NCI-H146 treated with DMSO at 0.1 percent for 48 hours (cell line): Measurements from ENCODE around the gene C5AR1.
"Not testable (repeated sequence)": the region's sequence is repeated elsewhere in the genome, so short reads cannot be mapped to it uniquely, and the experiment has no call there.

ENCODE experiments used
- DNase-seq: peaks from one replicate; lab custom pipeline; 2025; ENCODE audit not compliant: unreplicated experiment; lab: John Stamatoyannopoulos, UW

The C5AR1 gene

DNA sequence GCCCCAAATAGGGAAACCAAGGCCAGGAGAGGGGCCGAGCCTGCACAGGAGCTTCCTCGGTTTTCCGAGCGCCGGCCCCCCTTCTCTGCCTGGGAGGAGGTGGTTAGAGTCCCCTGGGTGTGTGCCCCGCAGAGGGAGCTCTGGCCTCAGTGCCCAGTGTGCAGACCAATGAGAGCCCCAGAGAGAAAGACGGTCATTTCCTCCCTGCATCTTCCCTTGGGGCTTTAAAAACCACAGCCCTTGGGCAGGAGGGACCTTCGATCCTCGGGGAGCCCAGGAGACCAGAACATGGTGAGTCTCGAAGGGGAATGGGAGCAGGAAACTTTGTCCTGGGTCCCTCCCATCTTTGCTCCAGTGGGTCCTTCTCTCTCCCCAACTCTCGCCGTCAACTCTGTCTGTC is at the start of gene C5AR1:
C5AR1 (plus strand) TSS at position 254 of the 400 bp plus-strand sequence; CDS start at position 289, 35 bp downstream.
- no peak for DNase-seq

DNA sequence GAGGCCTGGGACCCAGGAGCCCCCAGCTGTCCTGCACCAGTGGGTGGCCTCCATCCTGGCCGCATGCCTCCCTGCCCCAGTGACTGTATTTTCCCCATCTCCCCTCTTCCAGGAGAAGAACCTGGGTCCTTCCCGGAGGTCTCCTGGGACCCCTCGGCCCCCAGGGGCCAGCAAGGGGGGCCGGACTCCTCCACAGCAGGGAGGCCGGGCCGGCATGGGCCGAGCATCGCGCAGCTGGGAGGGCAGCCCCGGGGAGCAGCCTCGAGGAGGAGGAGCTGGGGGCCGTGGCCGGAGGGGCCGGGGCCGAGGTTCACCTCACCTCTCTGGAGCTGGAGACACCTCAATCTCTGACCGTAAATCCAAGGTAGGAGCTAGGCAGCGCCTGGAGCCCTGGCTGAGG is 49.2 kb upstream of the C5AR1 start:
- DNase-seq, result no peak

DNA sequence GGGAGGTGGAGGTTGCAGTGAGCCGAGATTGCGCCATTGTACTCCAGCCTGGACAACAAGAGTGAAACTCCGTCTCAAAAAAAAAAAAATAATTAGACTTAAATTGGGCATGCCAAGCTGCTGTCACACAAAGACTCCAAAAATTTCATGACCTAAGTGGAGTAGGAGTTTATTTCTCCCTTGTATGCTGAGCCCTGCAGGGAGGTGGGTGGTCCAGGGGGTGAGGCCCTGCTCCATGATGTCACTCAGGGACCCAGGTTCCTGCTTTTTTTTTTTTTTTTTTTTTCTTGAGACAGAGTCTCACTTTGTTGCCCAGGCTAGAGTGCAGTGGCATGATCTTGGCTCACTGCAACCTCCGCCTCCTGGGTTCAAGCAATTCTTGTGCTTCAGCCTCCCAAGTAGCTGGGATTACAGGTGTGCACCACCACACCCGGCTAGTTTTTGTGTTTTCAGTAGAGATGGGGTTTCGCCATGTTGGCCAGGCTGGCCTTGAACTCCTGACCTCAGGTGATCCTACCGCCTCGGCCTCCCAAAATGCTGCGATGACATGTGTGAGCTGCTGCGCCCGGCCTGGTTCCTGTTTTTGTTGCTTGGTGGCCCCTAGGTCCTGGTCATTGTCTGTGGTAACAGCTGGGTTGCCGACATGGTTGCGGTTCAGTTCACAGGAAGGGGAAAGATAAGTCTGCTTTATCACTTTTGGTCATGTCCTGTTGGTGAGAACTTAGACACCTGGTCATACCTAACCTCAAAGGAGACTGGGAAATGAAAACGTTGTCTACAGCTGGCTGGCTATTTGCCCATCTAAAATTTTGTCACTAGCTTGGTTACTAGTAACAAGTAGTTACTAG is 47.5 kb upstream of the C5AR1 start:
- not testable (repeated sequence) for DNase-seq

DNA sequence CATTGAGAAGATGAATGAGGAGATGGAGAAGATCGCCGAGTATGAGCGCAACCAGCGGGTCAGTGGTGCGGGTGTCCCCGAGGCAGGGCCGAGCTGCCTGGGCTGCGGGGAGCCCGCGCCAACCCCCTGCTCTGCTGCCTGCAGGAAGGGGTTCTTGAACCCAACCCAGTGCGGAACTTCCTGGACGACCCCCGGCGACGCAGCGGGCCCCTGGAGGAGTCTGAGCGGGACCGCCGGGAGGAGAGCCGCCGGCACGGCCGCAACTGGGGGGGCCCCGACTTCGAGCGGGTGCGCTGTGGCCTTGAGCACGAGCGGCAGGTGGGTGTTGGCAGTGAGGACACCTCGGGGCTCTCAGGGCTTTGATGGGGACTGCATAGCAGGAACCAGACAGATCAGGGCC is 45.0 kb upstream of the C5AR1 start:
- no peak for DNase-seq

DNA sequence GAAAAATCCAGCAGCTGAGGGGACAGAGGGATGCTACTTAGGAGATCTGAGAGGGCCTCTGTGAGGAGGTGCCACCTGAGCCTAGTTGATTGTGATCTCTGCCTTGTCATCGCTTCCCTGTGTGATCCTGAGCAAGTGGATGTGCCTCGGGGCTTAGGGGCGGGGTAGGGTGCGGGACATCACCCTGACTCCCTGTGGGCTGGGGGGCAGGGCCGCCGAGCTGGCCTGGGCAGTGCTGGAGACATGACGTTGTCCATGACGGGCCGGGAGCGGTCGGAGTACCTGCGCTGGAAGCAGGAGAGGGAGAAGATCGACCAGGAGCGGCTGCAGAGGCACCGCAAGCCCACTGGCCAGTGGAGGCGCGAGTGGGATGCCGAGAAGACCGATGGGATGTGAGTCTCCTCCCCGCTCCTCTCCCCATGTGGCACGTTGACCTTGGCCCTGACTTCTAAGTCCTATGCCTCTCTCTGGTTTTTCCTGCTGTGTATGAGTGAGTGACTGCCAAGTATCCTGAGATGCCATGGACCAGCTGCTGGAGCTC is 43.2 kb upstream of the C5AR1 start:
- no peak for DNase-seq

DNA sequence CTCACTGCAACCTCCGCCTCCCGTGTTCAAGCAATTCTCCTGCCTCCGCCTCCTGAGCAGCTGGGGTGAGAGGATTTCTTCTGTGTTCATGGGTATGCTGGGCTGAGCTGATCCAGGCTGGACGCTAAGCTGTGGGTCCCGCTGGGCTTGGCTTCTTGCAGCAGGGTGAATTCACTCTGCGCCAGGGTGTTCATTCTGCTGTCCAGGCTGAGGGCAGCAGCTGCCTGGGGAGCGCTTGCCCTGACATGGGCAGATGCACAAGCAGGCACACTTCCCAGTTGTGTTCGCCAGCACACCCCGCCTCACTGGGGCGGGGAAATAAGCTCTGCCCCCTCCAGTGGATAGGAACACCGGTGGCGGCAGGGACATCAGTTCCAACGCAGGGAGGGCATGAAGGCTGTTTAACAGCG is 42.3 kb upstream of the C5AR1 start:
- no peak for DNase-seq

DNA sequence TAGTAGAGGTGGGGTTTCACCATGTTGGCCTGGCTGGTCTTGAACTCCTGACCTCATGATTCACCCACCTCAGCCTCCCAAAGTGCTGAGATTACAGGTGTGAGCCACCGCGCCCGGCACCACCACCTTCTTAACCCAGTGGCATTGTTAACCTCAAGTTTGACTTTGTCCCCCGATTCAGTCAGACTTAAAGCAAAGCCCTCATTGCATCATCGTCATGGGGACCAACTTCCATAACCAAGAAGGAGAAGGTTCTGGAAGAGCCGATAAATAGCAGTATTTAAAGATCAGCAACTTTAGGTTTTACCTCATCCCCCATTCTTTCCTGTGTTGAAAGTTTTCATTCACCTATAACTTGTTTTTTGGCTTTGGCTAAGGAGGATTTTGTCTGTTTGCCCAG is 41.6 kb upstream of the C5AR1 start:
- no peak for DNase-seq

DNA sequence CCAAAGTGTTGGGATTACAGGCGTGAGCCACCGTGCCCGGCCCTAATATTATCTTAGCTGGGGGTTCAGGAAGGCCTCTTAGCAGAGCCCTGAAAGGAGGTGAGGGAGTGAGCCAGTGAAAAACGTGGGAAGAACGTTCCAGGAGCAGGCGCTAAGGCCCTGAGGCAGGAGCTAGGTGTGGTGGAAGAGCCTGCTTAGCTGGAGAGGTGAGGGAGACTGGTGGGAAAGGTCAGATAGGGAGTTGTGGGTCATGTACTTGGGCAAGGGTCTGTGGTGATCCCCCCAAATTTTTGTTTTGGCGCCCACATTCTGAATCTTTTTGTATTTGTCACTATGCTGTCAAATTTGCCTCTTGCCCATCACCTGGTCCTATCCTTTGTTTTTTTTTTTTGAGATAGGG is 40.1 kb upstream of the C5AR1 start:
- no peak for DNase-seq

DNA sequence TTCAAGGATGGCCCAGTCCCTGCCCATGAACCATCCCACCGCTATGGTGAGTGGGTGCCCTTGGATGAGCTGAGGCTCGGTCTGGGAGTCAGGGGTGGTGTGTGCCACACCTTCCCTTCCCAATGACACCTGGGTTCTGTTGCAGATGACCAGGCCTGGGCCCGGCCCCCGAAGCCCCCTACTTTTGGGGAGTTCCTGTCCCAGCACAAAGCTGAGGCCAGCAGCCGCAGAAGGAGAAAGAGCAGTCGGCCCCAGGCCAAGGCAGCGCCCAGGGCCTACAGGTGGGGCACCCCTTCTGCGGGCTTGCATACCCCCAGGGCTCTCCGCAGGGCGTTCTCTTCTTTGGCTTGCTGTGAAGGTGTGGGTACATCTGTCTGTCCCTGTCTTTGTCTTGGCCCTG is 39.3 kb upstream of the C5AR1 start:
- no peak for DNase-seq

DNA sequence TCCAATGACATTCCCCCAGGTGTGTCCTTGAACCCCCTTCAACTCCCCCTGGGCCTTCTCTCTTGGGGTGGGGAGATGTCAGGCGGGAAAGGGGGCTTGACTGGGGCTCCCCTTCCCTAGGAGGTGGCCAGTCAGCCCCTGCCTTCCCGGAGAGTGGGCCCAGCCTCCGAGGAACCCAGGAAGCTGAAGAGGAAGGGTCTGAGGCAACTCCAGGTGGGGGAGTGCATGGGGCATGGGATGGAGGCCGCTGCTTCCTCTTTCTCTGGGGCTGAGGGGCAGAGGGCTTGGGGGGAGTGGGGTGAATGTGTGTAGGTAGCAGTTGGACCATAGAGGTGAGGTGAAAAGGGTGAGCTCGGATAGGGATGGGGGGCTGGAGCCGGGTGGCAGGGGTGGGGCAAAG is 37.7 kb upstream of the C5AR1 start:
- no peak for DNase-seq

DNA sequence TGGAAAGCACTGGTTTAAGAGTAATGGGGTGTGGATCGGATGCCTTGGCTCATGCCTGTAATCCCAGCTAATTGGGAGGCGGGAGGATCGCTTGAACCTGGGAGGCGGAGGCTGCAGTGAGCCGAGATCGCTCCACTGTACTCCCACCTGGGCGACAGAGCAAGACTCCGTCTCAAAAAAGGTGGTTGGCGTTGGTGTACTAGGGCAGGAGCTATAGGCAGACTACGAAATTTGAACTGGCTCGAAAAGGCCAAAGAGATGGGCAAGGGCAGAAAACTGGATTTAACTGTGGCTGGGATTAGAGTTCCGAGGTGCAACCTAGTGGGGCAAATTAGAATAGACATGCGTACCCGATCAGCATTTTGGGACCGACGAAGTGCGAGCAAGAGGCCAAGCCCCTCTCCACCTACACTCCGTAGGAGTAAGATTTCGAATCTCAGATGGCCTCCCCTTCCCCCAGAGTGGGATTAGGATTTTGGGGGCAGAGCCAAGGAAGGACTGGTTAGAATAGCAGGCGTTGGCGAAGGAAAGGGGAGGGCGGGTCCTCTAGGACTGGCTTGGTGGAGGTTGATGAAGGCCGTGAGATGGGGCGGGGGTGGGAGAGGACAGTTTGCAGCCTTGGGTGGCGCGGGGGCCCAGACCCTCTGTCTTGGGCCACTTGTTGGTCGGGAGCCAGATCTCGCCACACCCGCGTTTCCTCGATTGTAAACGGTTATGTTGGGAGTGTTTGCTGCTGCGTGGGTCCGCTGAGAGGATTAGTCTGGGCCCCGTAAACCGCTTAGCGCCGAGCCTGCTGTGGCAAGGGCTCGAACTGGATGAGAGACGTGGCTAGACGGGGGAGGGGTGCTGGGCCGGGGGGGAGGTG is 37.0 kb upstream of the C5AR1 start:
- no peak for DNase-seq

DNA sequence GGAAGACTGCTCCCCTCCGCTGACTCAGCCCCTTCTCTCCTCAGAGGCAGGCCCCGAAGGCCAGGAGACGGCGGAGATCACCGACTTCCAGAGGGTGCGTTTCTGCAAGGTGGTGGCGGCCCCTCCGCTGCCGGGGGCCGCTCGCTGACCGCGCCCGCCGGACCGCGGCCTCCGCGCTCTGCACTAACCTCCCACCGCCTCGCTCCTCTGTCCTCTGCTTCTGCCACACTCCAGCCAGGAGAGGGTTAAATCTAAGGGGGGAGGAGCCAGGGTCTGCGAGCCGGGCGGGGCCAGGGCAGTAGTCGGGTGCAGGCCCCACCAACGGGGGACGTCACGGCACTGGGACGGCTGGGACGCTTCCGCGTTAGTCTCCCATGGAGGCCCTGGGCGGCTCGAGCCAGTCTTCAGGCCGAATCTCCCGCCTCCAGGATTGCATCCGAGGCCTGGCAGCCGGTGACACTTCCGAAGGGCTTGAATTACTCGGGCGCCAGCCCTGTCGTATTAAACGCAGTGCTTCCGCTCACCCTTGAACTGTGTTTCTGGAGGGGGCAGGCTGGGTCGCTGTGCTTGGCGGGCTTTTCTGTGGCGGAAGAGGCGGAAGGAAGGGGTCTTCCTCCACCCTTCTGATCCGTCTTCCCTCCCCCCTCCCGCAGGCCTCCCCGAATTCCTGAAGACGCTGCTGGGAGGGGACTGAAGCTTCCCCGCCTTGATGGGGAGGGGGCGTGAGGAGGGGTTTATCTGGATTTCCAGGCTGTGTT is 36.2 kb upstream of the C5AR1 start:
- peak; percentile 77 for DNase-seq

DNA sequence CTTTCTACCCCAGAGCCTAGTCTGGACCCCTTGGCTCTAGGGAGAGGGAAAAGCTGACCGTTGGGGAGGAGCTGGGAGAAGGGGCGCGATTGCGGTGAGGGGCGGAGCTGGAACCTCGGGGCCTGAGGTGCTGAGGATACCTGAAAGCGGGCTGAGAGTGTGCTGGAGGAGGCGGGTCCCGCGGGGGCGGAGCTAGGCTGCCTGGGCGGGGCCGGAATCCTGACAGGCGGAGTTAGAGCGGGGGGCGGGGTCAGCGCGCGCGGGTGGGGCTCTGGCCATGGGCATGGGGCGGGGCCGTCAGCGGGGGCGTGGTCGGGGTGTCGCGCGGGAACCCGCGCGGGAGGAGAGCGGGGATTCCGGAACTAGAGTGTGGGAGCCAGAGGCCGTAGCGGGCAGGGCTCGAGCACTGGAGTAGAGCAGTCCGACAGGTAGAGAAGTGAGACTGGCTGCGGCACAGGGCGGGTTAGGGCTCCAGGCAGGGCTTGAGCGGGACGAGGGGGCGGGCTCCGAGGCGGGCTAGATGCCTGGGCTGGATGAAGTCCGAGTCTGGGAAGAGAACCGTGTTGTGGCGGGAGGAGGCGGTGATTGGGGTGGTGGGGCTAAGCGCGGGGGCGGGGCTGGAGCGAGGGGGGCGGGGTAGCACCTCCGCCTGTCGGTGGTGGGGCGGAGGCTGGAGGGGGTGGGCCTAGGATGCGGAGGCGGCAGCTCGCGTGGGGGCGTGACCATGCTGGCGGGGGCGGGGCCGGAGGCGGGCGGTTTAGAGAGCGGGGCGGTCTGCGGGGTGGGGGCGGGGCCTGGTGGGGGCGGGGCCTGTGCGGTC is 35.4 kb upstream of the C5AR1 start, which contains the start of gene INAFM1:
INAFM1 (plus strand) TSS at position 815 of the 820 bp plus-strand sequence. CDS start 35 bp downstream, outside the sequence.
- DNase-seq, result peak; percentile 87

DNA sequence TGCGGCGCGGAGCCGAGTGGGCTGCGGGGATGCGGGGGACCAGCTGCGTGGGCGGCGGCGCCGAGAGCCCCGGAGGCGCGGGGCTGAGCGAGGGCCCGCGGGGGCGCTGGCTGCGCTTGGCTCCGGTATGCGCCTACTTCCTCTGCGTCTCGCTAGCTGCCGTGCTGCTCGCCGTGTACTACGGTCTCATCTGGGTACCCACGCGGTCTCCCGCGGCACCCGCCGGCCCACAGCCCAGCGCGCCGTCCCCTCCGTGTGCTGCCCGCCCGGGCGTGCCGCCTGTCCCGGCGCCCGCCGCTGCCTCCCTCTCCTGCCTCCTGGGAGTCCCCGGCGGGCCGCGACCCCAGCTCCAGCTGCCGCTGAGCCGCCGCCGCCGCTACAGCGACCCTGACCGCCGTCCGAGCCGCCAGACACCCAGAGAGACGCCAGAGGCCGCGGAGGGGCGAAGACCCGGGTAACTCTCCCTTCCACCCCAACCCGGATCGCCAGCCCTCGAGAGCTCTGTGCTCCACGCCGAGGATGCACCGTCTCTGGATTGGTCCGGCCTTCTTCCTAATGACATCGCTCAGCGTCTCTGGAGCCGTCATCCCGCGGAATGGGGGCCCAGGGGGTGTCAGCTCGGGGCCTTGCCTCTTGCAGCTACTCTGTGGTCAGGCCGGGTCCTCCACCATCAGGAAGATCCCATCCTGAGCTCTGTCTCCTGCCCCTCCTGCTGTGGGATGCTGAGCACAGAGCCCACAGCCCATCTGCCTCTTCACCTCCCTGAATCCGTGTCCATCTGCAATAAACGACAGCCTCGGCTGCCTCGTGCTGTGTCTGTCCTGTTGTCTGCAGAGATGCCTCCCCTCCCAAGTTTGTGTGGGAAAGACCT is 34.5 kb upstream of the C5AR1 start:
- DNase-seq, result no peak

DNA sequence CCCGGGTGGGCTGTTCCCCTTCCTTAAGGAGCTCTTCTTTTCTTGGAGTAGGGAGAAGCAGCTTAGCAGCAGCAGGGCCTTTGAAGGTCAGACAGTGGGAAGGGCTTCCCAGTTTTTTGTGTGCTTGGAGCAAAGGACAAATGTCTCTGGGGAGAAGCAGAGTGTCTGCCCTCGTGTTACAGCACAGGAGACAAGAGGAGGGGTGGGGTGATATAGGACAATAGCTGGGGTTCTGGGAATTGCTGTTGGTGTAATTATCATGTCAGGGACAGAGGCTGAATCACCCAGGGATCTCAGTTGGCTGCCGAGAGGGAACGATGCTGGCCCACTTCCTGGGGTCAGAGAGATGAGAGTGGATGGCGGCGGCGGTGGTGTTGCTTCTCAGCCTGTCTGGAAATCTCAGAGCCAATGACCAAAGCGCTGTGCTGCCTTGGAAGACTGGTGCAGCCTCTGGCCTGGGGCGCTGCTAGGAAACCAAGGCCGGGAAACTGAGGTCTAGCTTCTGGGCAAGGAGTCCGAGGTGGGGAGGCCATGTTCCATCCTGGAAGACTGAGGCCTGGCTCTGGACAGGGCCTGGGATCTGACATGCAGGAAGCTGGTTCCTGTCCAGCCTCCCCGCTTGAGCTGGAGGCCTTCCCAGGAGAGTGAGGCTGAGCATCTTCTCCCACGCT is 33.7 kb upstream of the C5AR1 start:
- no peak for DNase-seq

DNA sequence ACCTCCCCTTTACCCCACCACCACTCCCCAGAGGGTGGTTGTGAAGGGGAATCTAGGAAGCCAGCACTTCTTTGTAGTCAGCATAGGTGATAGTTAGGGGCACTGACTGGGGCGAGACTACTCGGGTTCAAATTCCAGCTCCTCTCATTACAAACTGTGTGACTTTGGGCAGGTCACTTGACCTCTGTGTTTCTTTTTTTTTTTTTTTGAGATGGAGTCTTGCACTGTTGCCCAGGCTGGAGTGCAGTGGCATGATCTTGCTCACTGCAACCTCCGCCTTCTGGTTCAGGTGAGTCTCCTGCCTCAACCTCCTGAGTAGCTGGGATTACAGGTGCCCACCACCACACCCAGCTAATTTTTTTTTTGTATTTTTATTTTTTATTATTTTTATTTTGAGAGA is 33.1 kb upstream of the C5AR1 start:
- not testable (repeated sequence) for DNase-seq

DNA sequence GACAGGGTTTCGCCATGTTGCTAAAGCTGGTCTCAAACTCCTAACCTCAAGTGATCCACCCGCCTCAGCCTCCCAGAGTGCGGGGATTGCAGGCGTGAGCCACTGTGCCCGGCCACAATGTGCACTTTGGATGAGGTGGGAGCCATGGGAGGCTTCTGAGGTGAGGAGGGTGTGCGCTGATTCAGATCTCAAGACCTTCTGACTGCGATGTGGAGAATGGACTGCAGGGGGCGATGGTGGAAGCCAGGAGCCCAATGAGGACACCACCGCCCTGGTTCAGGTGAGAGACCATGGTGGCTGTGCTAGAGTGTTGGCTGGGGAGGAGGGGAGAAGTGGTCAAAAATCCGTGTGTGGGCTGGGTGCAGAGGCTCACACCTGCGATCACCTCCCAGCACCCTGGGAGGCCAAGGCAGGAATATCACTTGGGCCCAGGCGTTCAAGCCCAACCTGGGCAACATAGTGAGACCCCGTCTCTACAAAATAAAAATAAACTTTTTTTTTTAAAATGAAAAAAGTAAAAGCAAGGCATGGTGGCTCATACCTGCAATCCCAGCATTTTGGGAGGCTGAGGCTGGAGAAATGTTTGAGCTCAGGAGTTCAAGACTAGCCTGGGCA is 29.4 kb upstream of the C5AR1 start:
- no peak for DNase-seq

DNA sequence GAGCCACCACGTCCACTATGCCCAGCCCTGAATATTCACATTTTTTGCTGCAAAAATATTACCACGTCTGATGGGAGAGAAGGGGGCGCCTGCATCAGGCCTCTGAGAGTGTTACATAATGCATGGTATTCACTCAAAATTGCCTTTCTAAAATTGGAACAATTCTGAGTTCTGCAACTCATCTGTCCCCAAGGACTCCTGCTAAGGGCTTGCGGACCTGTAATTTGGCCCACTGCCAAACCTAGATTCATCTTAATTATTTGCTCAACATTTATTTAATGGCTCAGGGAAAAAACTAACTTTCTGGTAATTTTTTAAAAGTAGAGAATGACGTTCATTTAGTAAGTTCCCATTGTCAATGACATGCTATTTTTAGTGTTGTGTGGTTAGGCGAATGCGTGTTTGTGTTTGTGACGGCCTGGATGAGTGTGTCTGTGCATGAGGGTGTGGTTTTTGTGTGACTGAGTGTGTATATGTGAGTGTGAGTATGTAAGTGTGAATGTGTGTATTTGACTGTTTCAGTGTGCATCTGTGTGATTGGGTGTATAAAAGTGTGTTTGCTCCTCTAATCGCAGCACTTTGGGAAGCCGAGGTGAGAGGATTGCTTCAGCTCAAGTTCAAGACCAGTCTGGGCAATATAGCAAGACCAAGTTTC is 26.1 kb upstream of the C5AR1 start:
- no peak for DNase-seq
